ENCODE results near the gene LEMD1. TPM values are rescaled to one million over a fixed set of nuclear protein-coding genes. Genes with fewer than 3 reads are reported as not detected.
"Not testable (repeated sequence)": the region's sequence is repeated elsewhere in the genome, so short reads cannot be mapped to it uniquely, and the experiment has no call there.

Gene LEMD1
- total RNA-seq, 2 donors from 2014 or later: 0.68 to 22.0 TPM

DNA sequence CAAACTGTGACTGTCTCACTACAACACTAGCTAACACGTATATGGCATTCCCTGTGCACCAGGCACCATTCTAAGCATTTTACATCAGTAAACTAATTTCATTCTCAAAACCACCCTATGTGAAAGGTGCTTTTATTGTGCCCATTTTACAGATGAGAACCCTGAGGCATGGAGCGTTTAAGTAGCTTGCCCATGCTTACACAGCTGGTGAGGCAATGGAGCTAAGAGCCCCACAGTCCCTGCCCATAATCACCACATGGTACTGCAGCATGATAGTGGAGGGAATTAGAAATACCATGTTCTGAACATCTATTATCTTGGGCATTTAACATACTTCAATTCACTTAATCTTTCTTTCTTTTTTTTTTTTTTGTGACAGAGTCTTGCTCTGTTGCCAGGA, 34.0 kb downstream of the LEMD1 start:
- no peak for TF ChIP-seq POLR2AphosphoS5 (IDR thresholded peaks at IDR 0.05)
- no peak for TF ChIP-seq CTCF (IDR thresholded peaks at IDR 0.05)
- TF ChIP-seq POLR2A (IDR thresholded peaks at IDR 0.05): no peak
- 94% methylated on average over 2 of the region's 2 CpGs for WGBS
- DNase-seq (ENCODE audit: low spot score): no peak
- H3K4me3 ChIP-seq: no peak overlapping the region
- no peaks in the 10 kb centered on the region for H3K36me3 ChIP-seq
- no peaks in the 10 kb centered on the region for H3K27me3 ChIP-seq (replicated peaks; ENCODE audit: insufficient read depth)
- no peak overlapping the region for H3K27ac ChIP-seq
- H3K9me3 ChIP-seq: no peaks in the 10 kb centered on the region
- intact Hi-C loops (cut with DNase I): no loop called here
- H3K4me1 ChIP-seq (replicated peaks): no peaks in the 10 kb centered on the region

GRCh38 chr1:205382990-205383389, 38.9 kb downstream of the LEMD1 start:
- intact Hi-C loops (cut with DNase I); H3K27ac ChIP-seq; H3K36me3 ChIP-seq; H3K4me3 ChIP-seq; H3K4me1 ChIP-seq (replicated peaks); DNase-seq (ENCODE audit: low spot score); H3K9me3 ChIP-seq; H3K27me3 ChIP-seq (replicated peaks; ENCODE audit: insufficient read depth): not testable (repeated sequence)
- 89% methylated on average over 3 of the region's 3 CpGs for WGBS

DNA sequence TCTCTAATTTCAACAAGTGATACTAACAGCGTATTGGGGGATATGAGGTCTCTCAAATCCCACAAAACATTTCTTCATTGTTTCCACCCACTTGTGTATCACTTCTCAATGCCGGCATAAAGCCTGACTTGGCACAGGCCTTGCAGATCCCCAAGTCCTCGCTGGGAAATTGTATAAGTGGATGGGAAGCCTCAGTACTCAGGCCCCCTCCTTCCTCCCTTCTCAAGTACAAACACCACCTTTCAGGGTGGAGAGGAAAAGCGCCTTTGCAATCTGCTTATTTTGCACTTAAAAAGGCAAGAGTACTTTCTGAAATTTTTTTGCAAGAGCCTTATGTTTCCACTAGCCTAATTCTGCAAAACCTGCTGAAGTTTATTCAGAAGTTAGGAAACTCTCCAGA, 39.3 kb downstream of the LEMD1 start:
- intact Hi-C loops (cut with DNase I): no loop called here
- no peaks in the 10 kb centered on the region for H3K27me3 ChIP-seq (replicated peaks; ENCODE audit: insufficient read depth)
- 65% methylated on average over 4 of the region's 4 CpGs for WGBS
- H3K27ac ChIP-seq: no peak overlapping the region
- no peaks in the 10 kb centered on the region for H3K4me1 ChIP-seq (replicated peaks)
- DNase-seq (ENCODE audit: low spot score): no peak
- no peak overlapping the region for H3K4me3 ChIP-seq
- H3K9me3 ChIP-seq: no peaks in the 10 kb centered on the region
- no peaks in the 10 kb centered on the region for H3K36me3 ChIP-seq
- no peak for TF ChIP-seq POLR2A (IDR thresholded peaks at IDR 0.05)
- no peak for TF ChIP-seq POLR2AphosphoS5 (IDR thresholded peaks at IDR 0.05)

DNA sequence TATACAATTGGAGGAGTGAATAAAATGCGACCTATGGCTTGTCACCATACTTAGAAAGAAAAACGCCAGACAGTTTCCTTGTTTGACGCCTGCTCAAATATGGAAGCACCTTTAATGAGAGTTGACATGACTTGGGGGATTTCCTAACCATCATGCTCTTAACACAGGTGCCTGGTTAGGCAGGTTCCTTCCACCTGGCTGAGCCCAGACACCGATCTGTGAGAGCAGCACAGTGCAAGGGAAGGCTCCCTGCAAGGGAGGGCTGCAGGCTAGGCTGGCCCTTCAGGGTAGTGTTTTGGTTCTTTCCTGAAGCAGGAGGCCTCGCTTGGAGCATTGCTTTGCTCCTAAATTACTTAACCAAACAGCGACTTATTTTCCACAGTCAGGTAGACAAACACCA, 40.6 kb downstream of the LEMD1 start:
- Histone ChIP-seq H3K9me3 (no peaks in the 10 kb centered on the region), H3K27ac (no peak overlapping the region), H3K36me3 (no peaks in the 10 kb centered on the region), H3K4me3 (no peak overlapping the region), H3K27me3 (replicated peaks; ENCODE audit: insufficient read depth) (no peaks in the 10 kb centered on the region), H3K4me1 (replicated peaks) (no peaks in the 10 kb centered on the region)
- no peak for DNase-seq (ENCODE audit: low spot score)
- intact Hi-C loops (cut with DNase I): no loop called here
- no peak for TF ChIP-seq POLR2A (IDR thresholded peaks at IDR 0.05)
- TF ChIP-seq CTCF (IDR thresholded peaks at IDR 0.05): no peak
- no peak for TF ChIP-seq POLR2AphosphoS5 (IDR thresholded peaks at IDR 0.05)
- 67% methylated on average over 6 of the region's 6 CpGs for WGBS

- Histone ChIP-seq H3K27ac (no peak overlapping the region), H3K4me3 (no peak overlapping the region), H3K4me1 (replicated peaks) (no peaks in the 10 kb centered on the region), H3K36me3 (no peaks in the 10 kb centered on the region), H3K27me3 (replicated peaks; ENCODE audit: insufficient read depth) (no peaks in the 10 kb centered on the region), H3K9me3 (no peaks in the 10 kb centered on the region)
- TF ChIP-seq CTCF (IDR thresholded peaks at IDR 0.05) (no peak), POLR2AphosphoS5 (IDR thresholded peaks at IDR 0.05) (no peak), POLR2A (IDR thresholded peaks at IDR 0.05) (no peak)
- 47% methylated on average over 2 of the region's 2 CpGs for WGBS
- no peak for DNase-seq (ENCODE audit: low spot score)
- intact Hi-C loops (cut with DNase I): no loop called here
Observed at GRCh38 chr1:205380882-205381281, 41.0 kb downstream of the LEMD1 start.

DNA sequence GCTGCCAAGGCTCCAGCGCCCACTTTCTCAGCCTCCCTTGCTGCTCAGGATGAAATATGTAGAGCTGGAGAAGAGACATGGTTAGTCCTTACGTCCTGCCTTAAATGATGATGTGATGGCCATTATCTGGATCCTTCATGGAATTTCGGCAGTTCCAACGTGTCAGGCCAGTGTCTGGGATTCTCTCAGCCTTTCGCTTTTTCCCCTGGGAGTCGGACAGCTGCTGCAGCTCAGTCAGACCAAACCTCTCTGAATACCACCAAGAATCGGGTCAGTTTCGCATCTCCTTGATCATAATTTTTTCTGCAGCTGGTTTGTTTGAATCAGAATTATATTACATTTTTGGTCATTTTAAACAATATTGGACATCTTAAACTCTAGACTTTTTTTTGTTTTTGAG, 42.8 kb downstream of the LEMD1 start:
- no peak for TF ChIP-seq CTCF (IDR thresholded peaks at IDR 0.05)
- no peak for TF ChIP-seq POLR2AphosphoS5 (IDR thresholded peaks at IDR 0.05)
- TF ChIP-seq POLR2A (IDR thresholded peaks at IDR 0.05): no peak
- H3K4me3 ChIP-seq: no peak overlapping the region
- WGBS: 81% methylated on average over 8 of the region's 8 CpGs
- intact Hi-C loops (cut with DNase I): no loop called here
- no peaks in the 10 kb centered on the region for H3K27me3 ChIP-seq (replicated peaks; ENCODE audit: insufficient read depth)
- H3K4me1 ChIP-seq (replicated peaks): no peaks in the 10 kb centered on the region
- H3K27ac ChIP-seq: no peak overlapping the region
- no peaks in the 10 kb centered on the region for H3K9me3 ChIP-seq
- DNase-seq (ENCODE audit: low spot score): no peak
- H3K36me3 ChIP-seq: no peaks in the 10 kb centered on the region

Data from prostate gland (tissue), 2 donors.